Measurements from ENCODE around the gene SIAE.

Gene SIAE

DNA sequence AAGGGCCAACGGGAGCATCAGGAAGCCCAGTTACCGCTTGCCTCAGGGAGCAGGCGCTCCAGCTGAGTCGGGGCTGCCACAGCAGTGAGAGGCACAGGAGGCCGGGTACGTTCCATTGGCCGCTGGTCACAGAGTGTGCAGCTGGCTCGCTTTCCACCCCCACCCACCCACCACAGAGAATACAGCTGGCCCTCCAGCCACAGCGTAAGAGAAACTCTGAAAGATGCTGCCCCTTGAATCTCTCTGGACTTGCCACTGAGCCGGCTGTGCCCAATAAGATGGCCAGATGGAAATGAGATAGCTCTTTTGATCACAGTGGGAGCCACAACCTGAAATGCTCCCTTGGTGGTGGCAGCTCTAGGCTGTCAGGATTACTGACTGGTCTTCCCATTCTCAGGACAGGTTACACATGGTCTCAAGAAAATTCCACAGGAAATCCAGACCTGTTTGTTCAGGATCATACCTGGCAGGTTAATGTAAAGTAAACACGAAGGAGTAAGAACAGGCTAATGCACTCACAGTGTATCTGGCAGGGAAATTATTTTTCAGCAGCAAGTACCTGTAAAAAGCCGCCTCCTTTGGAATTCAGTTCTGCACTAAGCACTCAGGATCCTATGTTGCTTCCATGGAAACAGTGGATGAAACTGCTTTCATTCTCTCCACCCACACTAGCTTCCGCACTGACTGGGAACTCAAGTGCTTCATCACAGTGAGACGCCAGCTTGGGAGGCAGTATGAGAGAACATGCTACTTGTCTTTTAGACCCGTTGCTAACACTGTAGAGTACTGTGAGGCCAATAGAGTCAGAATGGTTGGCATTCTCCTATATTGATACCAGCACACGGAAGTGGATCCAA lies 16.5 kb downstream of the SIAE start:
- no peak for TF ChIP-seq CTCF (conservative IDR thresholded peaks at IDR 0.05; ENCODE audit: low read length)
- Histone ChIP-seq H3K36me3 (ENCODE audit: insufficient read depth, low read length) (no peaks in the 10 kb centered on the region), H4K20me1 (ENCODE audit: insufficient read depth, low read length, poor library complexity, severe bottlenecking) (no peaks in the 10 kb centered on the region), H2AFZ (ENCODE audit: low read length) (no peak overlapping the region), H3K27me3 (ENCODE audit: insufficient read depth, low read length, poor library complexity, severe bottlenecking) (no peaks in the 10 kb centered on the region), H3K79me2 (ENCODE audit: insufficient read depth, low read length) (no peaks in the 10 kb centered on the region), H3K4me2 (ENCODE audit: low read depth, low read length, poor library complexity, severe bottlenecking) (no peak overlapping the region), H3K9me3 (ENCODE audit: insufficient read depth, low read depth, low read length) (no peaks in the 10 kb centered on the region), H3K9me2 (replicated peaks; ENCODE audit: low read depth, low read length) (no peaks in the 10 kb centered on the region), H3K4me1 (ENCODE audit: insufficient read depth, low read length, poor library complexity, severe bottlenecking) (no peaks in the 10 kb centered on the region), H3F3A (ENCODE audit: low read depth) (no peaks in the 10 kb centered on the region), H3K9ac (ENCODE audit: low read depth, low read length, poor library complexity, severe bottlenecking) (no peak overlapping the region), H3K4me3 (ENCODE audit: low read length, poor library complexity, severe bottlenecking) (no peak overlapping the region)

- Histone ChIP-seq H3K9me2 (replicated peaks; ENCODE audit: low read depth, low read length) (no peaks in the 10 kb centered on the region), H3F3A (ENCODE audit: low read depth) (no peaks in the 10 kb centered on the region), H3K9ac (ENCODE audit: low read depth, low read length, poor library complexity, severe bottlenecking) (no peak overlapping the region), H2AFZ (ENCODE audit: low read length) (no peak overlapping the region), H4K20me1 (ENCODE audit: insufficient read depth, low read length, poor library complexity, severe bottlenecking) (no peaks in the 10 kb centered on the region), H3K27me3 (ENCODE audit: insufficient read depth, low read length, poor library complexity, severe bottlenecking) (no peaks in the 10 kb centered on the region), H3K4me3 (ENCODE audit: low read length, poor library complexity, severe bottlenecking) (no peak overlapping the region), H3K79me2 (ENCODE audit: insufficient read depth, low read length) (no peaks in the 10 kb centered on the region), H3K4me2 (ENCODE audit: low read depth, low read length, poor library complexity, severe bottlenecking) (no peak overlapping the region), H3K9me3 (ENCODE audit: insufficient read depth, low read depth, low read length) (no peaks in the 10 kb centered on the region), H3K36me3 (ENCODE audit: insufficient read depth, low read length) (no peaks in the 10 kb centered on the region), H3K4me1 (ENCODE audit: insufficient read depth, low read length, poor library complexity, severe bottlenecking) (peaks cover 6% of the 10 kb centered on the region)
- TF ChIP-seq EZH2phosphoT487 (IDR thresholded peaks at IDR 0.05; ENCODE audit: borderline replicate concordance) (no peak), CTCF (conservative IDR thresholded peaks at IDR 0.05; ENCODE audit: low read length) (no peak)
Observed at GRCh38 chr11:124648610-124649009, 24.9 kb downstream of the SIAE start.

DNA sequence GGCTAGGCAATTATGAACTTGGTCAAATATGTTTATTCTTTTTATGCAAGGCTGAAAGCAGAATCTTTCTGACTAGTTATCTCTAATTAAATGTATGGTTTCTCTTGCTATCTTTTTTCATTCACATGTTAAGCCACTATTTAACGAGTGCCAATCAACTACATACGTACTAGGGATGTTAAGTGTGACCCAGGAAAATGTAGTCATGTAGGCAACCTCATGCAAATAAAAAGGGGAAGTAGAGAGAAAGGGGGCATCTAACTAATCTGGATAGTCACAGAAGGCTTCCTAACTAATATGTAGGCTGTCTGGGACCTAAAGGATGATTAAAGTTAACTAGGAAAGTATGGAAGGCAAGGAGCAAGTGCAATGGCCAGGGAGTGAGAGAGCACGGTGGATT lies 27.4 kb downstream of the SIAE start:
- Histone ChIP-seq H3K9me3 (ENCODE audit: insufficient read depth, low read depth, low read length) (no peaks in the 10 kb centered on the region), H3F3A (ENCODE audit: low read depth) (no peaks in the 10 kb centered on the region), H3K9me2 (replicated peaks; ENCODE audit: low read depth, low read length) (no peaks in the 10 kb centered on the region), H2AFZ (ENCODE audit: low read length) (no peak overlapping the region), H3K4me3 (ENCODE audit: low read length, poor library complexity, severe bottlenecking) (no peak overlapping the region), H3K9ac (ENCODE audit: low read depth, low read length, poor library complexity, severe bottlenecking) (no peak overlapping the region), H3K4me2 (ENCODE audit: low read depth, low read length, poor library complexity, severe bottlenecking) (no peak overlapping the region), H4K20me1 (ENCODE audit: insufficient read depth, low read length, poor library complexity, severe bottlenecking) (no peaks in the 10 kb centered on the region), H3K27me3 (ENCODE audit: insufficient read depth, low read length, poor library complexity, severe bottlenecking) (no peaks in the 10 kb centered on the region), H3K79me2 (ENCODE audit: insufficient read depth, low read length) (no peaks in the 10 kb centered on the region), H3K36me3 (ENCODE audit: insufficient read depth, low read length) (no peaks in the 10 kb centered on the region), H3K4me1 (ENCODE audit: insufficient read depth, low read length, poor library complexity, severe bottlenecking) (peaks cover 14% of the 10 kb centered on the region)
- TF ChIP-seq CTCF (conservative IDR thresholded peaks at IDR 0.05; ENCODE audit: low read length) (no peak), EZH2phosphoT487 (IDR thresholded peaks at IDR 0.05; ENCODE audit: borderline replicate concordance) (no peak)
